PC-3 (cell line): Measurements from ENCODE around the gene JAG2. TPM values are rescaled to one million over a fixed set of nuclear protein-coding genes. Genes with fewer than 3 reads are reported as not detected.

Source experiments
- ATAC-seq: fragments of 200-7000 bp; cut with Tn5 transposase; 2 replicates; pipeline ENCODE4 v1.9.1; 2020; ENCODE audit warnings: mild to moderate bottlenecking, moderate library complexity
- BruUV-seq: library from RNA; stranded (reverse); fragments of 400-500 nt; replicated peaks from 2 replicates; lab custom pipeline; 2021; lab: Mats Ljungman, UMichigan
- CTCF ChIA-PET: fragments of 300-600 bp; sonication (Branson Sonifier 250); formaldehyde crosslinking; loops from one replicate; lab custom pipeline; 2022; ENCODE audit warnings: antibody characterized with exemption; lab: Charles Lee
- POLR2A ChIA-PET: fragments of 300-600 bp; sonication (Branson Sonifier 250); formaldehyde crosslinking; loops from one replicate; lab custom pipeline; 2022; ENCODE audit warnings: antibody characterized with exemption; ENCODE audit not compliant: unreplicated experiment; lab: Charles Lee
- DNase-seq: peaks from one replicate; pipeline ENCODE4 v3.0.0-alpha.2; 2015
- H2AFZ ChIP-seq: fragments of 300-600 bp; sonication (generic); 2 replicates; pipeline ENCODE4 v1.6.0; 2016; ENCODE audit warnings: antibody characterized with exemption, low read length
- H3F3A ChIP-seq: fragments of 300-600 bp; sonication (generic); one replicate; pipeline ENCODE4 v1.6.0; 2017; ENCODE audit warnings: antibody characterized with exemption, low read length, control low read depth, mild to moderate bottlenecking; ENCODE audit not compliant: unreplicated experiment
- H3K27ac ChIP-seq: fragments of 300-600 bp; sonication (generic); 2 replicates; pipeline ENCODE4 v1.5.1; 2016; ENCODE audit warnings: mild to moderate bottlenecking, low read length
- H3K27me3 ChIP-seq: fragments of 300-600 bp; sonication (generic); 2 replicates; pipeline ENCODE4 v1.6.1; 2016; ENCODE audit warnings: low read length, mixed read lengths
- H3K36me3 ChIP-seq: fragments of 300-600 bp; sonication (generic); 2 replicates; pipeline ENCODE4 v1.6.1; 2016; ENCODE audit warnings: low read depth, mixed run types, low read length, mixed read lengths
- H3K4me1 ChIP-seq: fragments of 300-600 bp; sonication (generic); 2 replicates; pipeline ENCODE4 v1.5.1; 2016; ENCODE audit warnings: low read length; ENCODE audit not compliant: insufficient read depth
- H3K4me2 ChIP-seq: fragments of 300-600 bp; sonication (generic); 2 replicates; pipeline ENCODE4 v1.6.0; 2016; ENCODE audit warnings: low read length
- H3K4me3 ChIP-seq: fragments of 300-600 bp; sonication (generic); 2 replicates; pipeline ENCODE4 v1.5.1; 2016; ENCODE audit warnings: mild to moderate bottlenecking, low read length, mixed read lengths
- H3K79me2 ChIP-seq: fragments of 300-600 bp; sonication (generic); 2 replicates; pipeline ENCODE4 v1.6.1; 2017; ENCODE audit warnings: low read length, mixed read lengths
- H3K9ac ChIP-seq: fragments of 300-600 bp; sonication (generic); 2 replicates; pipeline ENCODE4 v1.6.0; 2016; ENCODE audit warnings: mild to moderate bottlenecking, low read length
- H3K9me2 ChIP-seq: fragments of 300-600 bp; sonication (generic); replicated peaks from 2 replicates; pipeline ENCODE4 v1.6.1; 2016; ENCODE audit warnings: mixed run types, low read length, mixed read lengths
- H3K9me3 ChIP-seq: fragments of 300-600 bp; sonication (generic); 2 replicates; pipeline ENCODE4 v1.6.1; 2016; ENCODE audit warnings: low read length, mixed read lengths
- H4K20me1 ChIP-seq: fragments of 300-600 bp; sonication (generic); 2 replicates; pipeline ENCODE4 v1.6.1; 2016; ENCODE audit warnings: low read length, mixed read lengths
- CTCF ChIP-seq: fragments of 300-600 bp; sonication (generic); conservative IDR thresholded peaks from 2 replicates; pipeline ENCODE4 v1.5.1; 2017; ENCODE audit warnings: antibody characterized with exemption, low read depth, mild to moderate bottlenecking, low read length
- EZH2 ChIP-seq: fragments of 300-600 bp; sonication (generic); IDR thresholded peaks from one replicate; pipeline ENCODE4 v1.6.1; 2017; ENCODE audit warnings: antibody characterized with exemption, mild to moderate bottlenecking, low read length; ENCODE audit not compliant: unreplicated experiment
- EZH2phosphoT487 ChIP-seq: fragments of 300-600 bp; sonication (generic); IDR thresholded peaks from 2 replicates; pipeline ENCODE4 v1.6.1; 2018; ENCODE audit warnings: mild to moderate bottlenecking, antibody characterized with exemption, low read length, borderline replicate concordance
- intact Hi-C: fragments of 100-400 bp; cut with micrococcal nuclease; formaldehyde crosslinking; loops from 2 replicates; pipeline ENCODE4 v1.9.0; 2023
- total RNA-seq: library from RNA; depleted of rRNA; stranded (reverse); fragments of >200 nt; gene quantifications from 2 replicates; pipeline ENCODE4 v1.2.3, GENCODE V29; 2014

JAG2 gene
- total RNA-seq, 1 experiment from 2014 or later = 57.1 TPM

DNA sequence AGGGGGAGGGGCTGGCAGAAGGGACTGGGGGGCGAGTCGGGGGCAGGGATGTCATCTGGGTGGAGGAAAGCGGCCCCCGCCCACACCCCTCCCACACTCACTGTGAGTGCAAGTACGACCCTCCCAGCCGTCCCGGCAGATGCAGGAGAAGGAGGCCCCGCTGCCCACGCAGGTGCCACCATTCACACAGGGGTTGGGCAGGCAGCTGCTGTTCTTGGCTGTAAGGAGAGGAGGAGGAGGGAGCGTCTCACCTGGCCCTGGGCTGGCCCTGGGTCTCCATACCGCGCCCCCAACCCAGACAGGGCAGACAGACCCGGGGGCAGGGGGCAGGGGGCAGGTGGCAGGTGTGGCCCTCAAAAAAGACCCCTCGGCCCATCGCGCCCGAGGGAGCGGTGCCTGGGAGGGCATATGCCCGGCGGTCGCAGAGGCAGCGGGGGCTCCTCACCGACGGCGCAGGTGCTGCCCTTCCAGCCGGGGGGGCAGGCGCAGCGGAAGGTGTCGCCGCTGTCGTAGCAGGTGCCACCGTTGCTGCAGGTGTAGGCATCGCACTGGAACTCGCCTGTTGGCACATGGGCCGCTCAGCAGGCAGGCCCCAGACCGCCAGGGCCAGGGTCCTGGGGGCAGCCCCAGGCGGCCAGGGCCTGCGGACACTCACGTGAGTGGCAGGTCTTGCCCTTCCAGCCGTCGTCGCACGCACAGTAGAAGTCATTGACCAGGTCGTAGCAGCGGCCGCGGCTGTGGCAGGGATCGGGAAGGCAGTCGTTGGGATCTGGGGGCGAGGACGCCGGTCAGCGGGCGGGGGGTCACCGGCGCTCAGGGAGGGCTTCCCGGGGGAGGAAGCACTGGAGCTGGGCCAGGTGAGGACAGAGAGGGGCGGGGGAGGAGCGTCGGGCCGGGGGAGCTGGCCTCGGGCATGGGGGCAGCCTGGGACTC, 20.6 kb downstream of the JAG2 start:
- H3K36me3 ChIP-seq = no peaks in the 10 kb centered on the region
- no peaks in the 10 kb centered on the region for H3K4me1 ChIP-seq
- H4K20me1 ChIP-seq = no peaks in the 10 kb centered on the region
- ATAC-seq (no peak), DNase-seq (no peak)
- no peak overlapping the region for H3K4me2 ChIP-seq
- TF ChIP-seq CTCF = no peak
- TF ChIP-seq EZH2 = no peak
- TF ChIP-seq EZH2phosphoT487 = no peak
- no peak overlapping the region for H3K27ac ChIP-seq
- POLR2A ChIA-PET = no interaction called here
- intact Hi-C loops = no loop called here
- H3K9me3 ChIP-seq = no peaks in the 10 kb centered on the region
- H3K9me2 ChIP-seq = no peaks in the 10 kb centered on the region
- H3K27me3 ChIP-seq = no peaks in the 10 kb centered on the region
- H2AFZ ChIP-seq = no peak overlapping the region
- no peak overlapping the region for H3K9ac ChIP-seq
- CTCF ChIA-PET = no interaction called here
- no peak overlapping the region for H3K4me3 ChIP-seq
- H3K79me2 ChIP-seq = no peaks in the 10 kb centered on the region
- H3F3A ChIP-seq = no peaks in the 10 kb centered on the region
- no TSS peak for BruUV-seq

- DNase-seq (no peak), ATAC-seq (no peak)
- H3K27ac ChIP-seq = no peak overlapping the region
- no peaks in the 10 kb centered on the region for H3K27me3 ChIP-seq
- ChIA-PET POLR2A (no interaction called here), CTCF (no interaction called here)
- H2AFZ ChIP-seq = no peak overlapping the region
- no peaks in the 10 kb centered on the region for H3F3A ChIP-seq
- H3K79me2 ChIP-seq = no peaks in the 10 kb centered on the region
- no peak overlapping the region for H3K4me2 ChIP-seq
- intact Hi-C loops = no loop called here
- no peak overlapping the region for H3K9ac ChIP-seq
- no peaks in the 10 kb centered on the region for H3K9me3 ChIP-seq
- BruUV-seq = no TSS peak
- H3K36me3 ChIP-seq = no peaks in the 10 kb centered on the region
- H3K4me1 ChIP-seq = no peaks in the 10 kb centered on the region
- TF ChIP-seq EZH2 = no peak
- TF ChIP-seq CTCF = no peak
- TF ChIP-seq EZH2phosphoT487 = no peak
- no peaks in the 10 kb centered on the region for H3K9me2 ChIP-seq
- no peak overlapping the region for H3K4me3 ChIP-seq
- no peaks in the 10 kb centered on the region for H4K20me1 ChIP-seq
Observed at GRCh38 chr14:105146976-105147635, 21.5 kb downstream of the JAG2 start.
